ENCODE measurements around the gene DNAAF5. TPM values are rescaled to one million over a fixed set of nuclear protein-coding genes. Genes with fewer than 3 reads are reported as not detected.

DNAAF5 gene
- total and polyA plus RNA-seq, 2 of the 4 experiments (the other 2 are of a cell fraction), result 12.4 to 32.6 TPM

GRCh38 chr7:727806-728460 is 1.4 kb downstream of the DNAAF5 start:
- Histone ChIP-seq H3K9me3 (ENCODE audit: control insufficient read depth, insufficient read depth, low read length) (no peaks in the 10 kb centered on the region), H3K14ac (replicated peaks; ENCODE audit: low read depth, low read length) (no peak overlapping the region), H4K8ac (ENCODE audit: low read depth in 2 of 2, low read length in 2 of 2) (peak overlapping the region in 1 of 2 experiments; percentile 80; a peak in 1 of 4 replicates), H3K27ac (ENCODE audit: insufficient read depth, low read length) (no peak overlapping the region), H3K56ac (ENCODE audit: extremely low read depth, insufficient read depth, low read length) (no peak overlapping the region), H4K91ac (ENCODE audit: insufficient read depth, low read depth, low read length) (no peak overlapping the region), H3K9me1 (ENCODE audit: insufficient read depth, low read length) (peaks cover 2% of the 10 kb centered on the region; the same call in 1 of the 2 replicates), H2BK15ac (ENCODE audit: low read depth, low read length) (no peak overlapping the region), H4K20me1 (ENCODE audit: insufficient read depth, low read length) (peaks cover 3% of the 10 kb centered on the region), H3K79me1 (ENCODE audit: low read depth in 1 of 2, low read length in 2 of 2) (peaks cover 20 to 63% of the 10 kb centered on the region in 2 experiments), H4K5ac (ENCODE audit: low read depth, low read length) (no peak overlapping the region), H3K23ac (ENCODE audit: low read depth, low read length) (peak overlapping the region; percentile 75; the same call in 1 of the 2 replicates), H3K4me2 (ENCODE audit: low read depth, low read length) (peak overlapping the region; percentile 90), H2AFZ (replicated peaks; ENCODE audit: low read length, poor library complexity) (peak overlapping the region; percentile 40), H3K9ac (ENCODE audit: low read depth, low read length) (peak overlapping the region; percentile 53; the same call in 1 of the 2 replicates), H3K18ac (ENCODE audit: low read depth, low read length) (no peak overlapping the region), H2BK5ac (ENCODE audit: low read depth, low read length, poor library complexity, severe bottlenecking) (no peak overlapping the region), H3K36me3 (ENCODE audit: control insufficient read depth, insufficient read depth, low read length) (peaks cover 18% of the 10 kb centered on the region), H3K4ac (ENCODE audit: low read depth, low read length) (no peak overlapping the region), H2BK20ac (ENCODE audit: low read depth, low read length) (no peak overlapping the region), H3K4me1 (ENCODE audit: control insufficient read depth, insufficient read depth, low read length) (peaks cover 17% of the 10 kb centered on the region), H2BK120ac (ENCODE audit: low read depth, low read length) (no peak overlapping the region), H3K27me3 (ENCODE audit: control insufficient read depth, insufficient read depth, low read length) (no peaks in the 10 kb centered on the region), H2AK9ac (replicated peaks; ENCODE audit: low read depth, low read length, poor library complexity) (peak overlapping the region; percentile 92), H3K4me3 (ENCODE audit: insufficient read depth, low read depth, low read length) (peak overlapping the region; percentile 37), H2AK5ac (ENCODE audit: low read depth, low read length) (peak overlapping the region; percentile 43; the same call in 1 of the 2 replicates)
- CTCF ChIA-PET, result no interaction called here
- ATAC-seq (ENCODE audit: low read depth) (no peak), DNase-seq (peak; percentile 38)
- TF ChIP-seq POLR2A (IDR thresholded peaks at IDR 0.05; ENCODE audit: low read depth, low read length) (no peak), SMC3 (IDR thresholded peaks at IDR 0.05; ENCODE audit: low read depth, low read length) (no peak), RFX5 (IDR thresholded peaks at IDR 0.05; ENCODE audit: low read depth, low read length) (no peak), MAZ (IDR thresholded peaks at IDR 0.05; ENCODE audit: borderline replicate concordance, low read depth, low read length) (no peak), CHD1 (IDR thresholded peaks at IDR 0.05; ENCODE audit: low read depth, low read length) (no peak), RAD21 (IDR thresholded peaks at IDR 0.05; ENCODE audit: low read length) (peak; percentile 19; the same call in 1 of the 2 replicates), CTCF (conservative IDR thresholded peaks at IDR 0.05; ENCODE audit: low read depth, low read length) (0 out of 2 replicates have a peak, but pooled peaks have one; percentile 7), BHLHE40 (IDR thresholded peaks at IDR 0.05; ENCODE audit: low read depth, low read length) (no peak), NFE2L2 (IDR thresholded peaks at IDR 0.05; ENCODE audit: low read depth, low read length) (no peak), RCOR1 (IDR thresholded peaks at IDR 0.05; ENCODE audit: insufficient replicate concordance, low read length) (no peak), ELK1 (IDR thresholded peaks at IDR 0.05; ENCODE audit: borderline replicate concordance, low read depth, low read length) (no peak), USF2 (IDR thresholded peaks at IDR 0.05; ENCODE audit: low read depth, low read length) (no peak), FOS (IDR thresholded peaks at IDR 0.05; ENCODE audit: low read depth, low read length) (no peak), MXI1 (IDR thresholded peaks at IDR 0.05; ENCODE audit: borderline replicate concordance, low read depth, low read length) (no peak), MAFK (IDR thresholded peaks at IDR 0.05; ENCODE audit: low read depth, low read length) (no peak)
- BruUV-seq (replicated peaks), result no TSS peak
- dilution Hi-C loops (cut with HindIII; ENCODE audit: low sequenced_read_pairs, unreplicated experiment), result no loop called here
- POLR2A ChIA-PET (ENCODE audit: unreplicated experiment), result no interaction called here
- intact Hi-C loops (cut with micrococcal nuclease), result loop anchor here (5.0 kb wide), 2 partner anchors 211 to 396 kb away; partner anchors contain the start of gene PDGFA
- in situ Hi-C loops (cut with MboI; ENCODE audit: low sequenced_read_pairs), result no loop called here
- WGBS, 2 experiments (ENCODE audit: extremely low coverage in 2 of 2, insufficient read length in 1 of 2), result 19% methylated on average over 7 of the region's 21 CpGs; no CpG with 5 or more reads in 1 of the 2 experiments
